Ramos (cell line): ENCODE data around the gene SEPHS1.

ENCODE experiments used
- in situ Hi-C: fragments of 300-500 bp; cut with MboI; formaldehyde crosslinking; loops from one replicate; pipeline ENCODE4 v1.14.3; 2022; ENCODE audit warnings: low sequenced_read_pairs; ENCODE audit not compliant: unreplicated experiment

The SEPHS1 gene

DNA sequence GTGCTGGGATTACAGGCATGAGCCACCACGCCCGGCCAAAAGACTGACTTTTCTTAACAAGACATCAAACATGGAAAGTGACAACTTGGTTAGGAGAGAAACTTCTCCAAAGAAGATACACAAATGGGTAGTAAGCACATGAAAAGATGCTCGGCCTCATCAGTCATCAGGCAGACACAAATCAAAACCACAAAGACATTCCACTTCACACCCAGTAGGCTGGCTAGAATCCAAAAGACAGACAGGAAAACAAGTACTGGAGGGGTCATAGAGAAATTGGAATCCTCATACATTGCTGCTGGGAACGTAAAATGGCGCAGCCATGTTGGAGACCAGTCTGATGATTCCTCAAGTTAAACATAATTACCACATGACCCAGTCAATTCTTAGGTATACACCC lies 16.4 kb downstream of the SEPHS1 start:
- in situ Hi-C loops: loop anchor here (25.0 kb wide), 1 partner anchor 1644 kb away; no protein-coding TSS in a partner anchor

DNA sequence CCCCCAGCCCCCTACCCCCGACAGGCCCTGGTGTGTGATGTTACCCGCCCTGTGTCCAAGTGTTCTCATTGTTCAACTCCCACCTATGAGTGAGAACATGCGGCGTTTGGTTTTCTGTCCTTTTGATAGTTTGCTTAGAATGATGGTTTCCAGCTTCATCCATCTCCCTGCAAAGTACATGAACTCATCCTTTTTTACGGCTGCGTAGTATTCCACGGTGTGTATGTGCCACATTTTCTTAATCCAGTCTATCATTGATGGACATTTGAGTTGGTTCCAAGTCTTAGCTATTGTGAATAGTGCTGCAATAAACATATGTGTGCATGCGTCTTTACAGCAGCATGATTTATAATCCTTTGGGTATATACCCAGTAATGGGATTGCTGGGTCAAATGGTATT lies 17.1 kb downstream of the SEPHS1 start:
- in situ Hi-C loops: loop anchor here (25.0 kb wide), 1 partner anchor 1644 kb away; no protein-coding TSS in a partner anchor

DNA sequence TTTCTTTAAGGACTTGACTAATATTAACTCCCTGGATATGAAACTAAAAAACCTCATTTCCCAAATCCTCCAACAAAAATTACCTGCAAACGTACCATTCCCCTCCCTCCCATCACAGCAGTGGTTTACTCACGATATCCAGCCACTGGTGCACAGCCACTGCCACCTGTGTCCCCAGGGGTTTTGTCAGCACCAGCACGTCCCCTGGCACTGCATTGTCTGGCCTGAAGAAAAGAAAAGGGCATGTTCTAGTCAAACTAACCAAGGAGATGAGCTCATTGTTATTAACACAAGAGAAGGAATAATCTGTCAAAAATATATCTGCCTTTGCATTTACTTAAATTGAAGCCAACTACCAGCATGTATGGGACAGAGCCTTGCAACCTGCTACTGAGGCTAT lies 18.5 kb downstream of the SEPHS1 start:
- in situ Hi-C loops: loop anchor here (25.0 kb wide), 1 partner anchor 1642 kb away; no protein-coding TSS in a partner anchor

DNA sequence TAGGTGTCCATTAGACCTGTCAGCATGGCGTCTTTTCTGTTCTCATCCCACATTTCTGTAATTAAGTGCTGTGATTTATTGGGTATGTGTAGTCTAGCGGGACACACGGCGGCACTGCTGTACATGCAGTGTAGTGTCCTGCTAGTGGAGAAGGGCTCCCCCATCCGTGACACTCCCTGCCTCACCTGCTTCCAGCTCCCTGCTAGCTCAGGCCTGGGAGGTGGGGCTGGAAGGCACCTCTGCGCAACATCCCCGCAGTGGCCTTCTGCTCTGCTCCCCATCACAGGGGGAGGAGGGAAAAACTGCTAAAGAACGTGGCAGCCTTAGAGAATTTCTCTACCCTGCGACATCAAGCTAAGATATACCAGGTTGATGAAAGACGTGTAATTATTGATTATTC lies 19.5 kb downstream of the SEPHS1 start:
- in situ Hi-C loops: loop anchor here (25.0 kb wide), 1 partner anchor 1641 kb away; no protein-coding TSS in a partner anchor

DNA sequence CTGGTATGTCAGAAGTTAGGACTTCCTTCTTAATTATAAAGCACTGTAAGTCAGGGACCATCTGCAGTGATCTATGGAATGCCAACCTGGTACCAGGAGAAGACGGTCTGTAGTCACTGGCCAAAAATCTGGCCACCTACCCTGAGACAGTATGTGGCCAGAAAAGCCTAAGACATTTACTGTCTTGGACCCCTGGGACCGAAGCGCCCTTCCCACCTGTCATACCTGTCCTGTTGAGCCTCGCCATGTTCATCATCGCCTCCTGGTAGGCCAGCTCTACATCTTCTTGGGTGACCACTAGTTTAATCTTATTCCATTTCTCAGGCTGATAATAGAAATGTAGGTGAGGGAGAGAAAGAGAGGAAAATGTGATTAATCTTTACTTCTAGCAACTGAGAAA lies 20.0 kb downstream of the SEPHS1 start:
- in situ Hi-C loops: loop anchor here (25.0 kb wide), 1 partner anchor 1641 kb away; no protein-coding TSS in a partner anchor

DNA sequence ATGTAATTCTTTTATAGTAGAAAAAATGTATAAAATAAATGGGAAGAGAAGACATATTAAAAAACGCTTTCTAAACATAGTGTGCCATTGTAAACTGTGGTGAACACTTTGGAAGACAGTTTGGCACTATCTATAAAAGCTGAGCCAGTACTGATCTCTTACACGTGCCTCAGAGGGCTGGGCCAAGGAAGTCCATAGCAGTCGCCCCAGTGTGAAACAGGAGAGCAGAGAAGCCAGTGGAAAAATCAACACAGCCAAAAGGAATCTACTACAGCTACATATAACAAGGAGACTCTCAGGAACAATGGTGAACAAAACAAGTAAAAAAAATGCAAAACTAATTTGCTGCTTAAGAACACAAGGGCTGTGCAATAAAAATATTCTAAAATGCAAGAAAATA lies 20.6 kb downstream of the SEPHS1 start:
- in situ Hi-C loops: loop anchor here (25.0 kb wide), 1 partner anchor 1640 kb away; no protein-coding TSS in a partner anchor

DNA sequence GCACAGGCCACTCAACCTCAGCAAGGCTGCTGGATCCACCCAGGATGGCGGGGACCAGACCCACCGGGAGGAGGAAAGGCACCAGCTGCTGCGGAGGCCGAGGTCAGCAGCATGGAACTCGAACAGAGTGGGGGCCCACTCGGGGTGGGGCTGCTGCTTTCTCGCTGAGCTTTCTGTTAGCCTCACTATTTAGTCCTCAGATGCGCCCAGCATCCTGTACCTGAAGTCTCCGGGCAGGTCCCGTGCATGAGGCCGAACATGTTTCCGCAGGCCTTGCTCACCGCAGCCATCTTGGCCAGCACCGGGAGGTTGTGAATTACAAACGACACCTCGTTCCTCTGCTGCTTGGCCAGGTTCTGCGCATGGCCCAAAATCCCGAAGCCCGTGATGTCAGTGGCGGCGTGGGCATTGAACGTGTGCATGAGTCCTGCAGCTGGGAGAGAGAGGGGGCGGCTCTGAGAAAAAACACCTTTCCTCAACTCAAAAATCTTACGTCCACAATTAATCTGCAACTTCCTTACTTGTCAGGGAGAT lies 25.4 kb downstream of the SEPHS1 start:
- in situ Hi-C loops: no loop called here

DNA sequence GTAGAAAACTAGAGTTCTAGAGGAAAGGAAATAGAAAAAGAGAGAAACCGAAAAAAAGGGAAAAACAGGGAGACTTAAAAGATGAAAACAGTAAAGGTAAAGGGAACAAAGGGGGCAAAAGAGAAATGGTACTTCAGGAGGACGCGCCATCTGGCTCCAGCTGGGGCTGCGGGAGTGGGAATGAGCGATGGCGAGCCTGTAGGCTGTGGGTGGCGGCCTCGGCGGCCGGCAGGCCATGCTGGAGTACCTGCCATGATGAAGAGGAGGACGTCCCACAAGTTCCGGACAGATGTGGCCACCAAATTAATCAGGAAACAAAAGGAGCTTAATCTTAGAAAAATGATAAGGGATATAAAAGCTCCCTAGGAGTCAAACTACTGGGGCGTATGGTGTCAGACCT lies 26.5 kb downstream of the SEPHS1 start:
- in situ Hi-C loops: no loop called here

DNA sequence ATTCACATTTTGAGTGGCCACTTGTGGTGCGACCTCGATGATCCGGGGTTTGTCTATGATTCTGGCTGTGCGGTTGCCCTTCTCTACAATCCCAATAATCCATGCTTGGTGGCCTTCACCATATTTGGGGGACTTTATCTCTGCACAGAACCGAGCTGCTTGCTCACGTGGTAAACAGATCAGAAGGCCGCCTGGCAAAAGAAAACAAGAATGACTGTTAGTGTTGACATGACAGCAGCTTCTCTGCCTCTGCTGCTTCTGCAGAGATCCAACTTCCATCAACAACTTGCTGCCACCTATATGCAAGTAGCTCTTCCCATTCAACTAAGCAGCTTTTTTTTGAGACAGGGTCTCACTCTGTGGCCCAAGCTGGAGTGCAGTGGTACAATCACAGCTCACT lies 28.9 kb downstream of the SEPHS1 start:
- in situ Hi-C loops: no loop called here

DNA sequence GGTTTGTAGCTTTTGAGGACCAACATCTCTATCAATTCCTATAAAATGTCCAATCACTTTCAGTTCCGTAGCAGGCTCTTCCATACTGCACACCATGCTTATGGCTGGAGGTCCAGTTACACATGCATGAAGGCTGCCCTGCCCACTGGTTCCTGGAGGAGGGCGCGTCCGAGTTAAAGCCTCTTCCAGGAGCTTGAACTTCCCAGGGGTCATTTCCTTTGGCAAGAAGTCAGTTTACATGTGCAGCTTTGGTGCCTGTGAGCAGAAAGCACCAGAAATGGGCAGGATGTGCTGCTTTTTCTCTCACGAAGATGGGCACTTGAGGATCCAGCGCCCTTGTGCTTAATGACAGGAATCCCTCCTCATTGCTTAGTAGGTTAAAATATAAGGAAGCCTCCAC lies 30.6 kb downstream of the SEPHS1 start:
- in situ Hi-C loops: no loop called here

DNA sequence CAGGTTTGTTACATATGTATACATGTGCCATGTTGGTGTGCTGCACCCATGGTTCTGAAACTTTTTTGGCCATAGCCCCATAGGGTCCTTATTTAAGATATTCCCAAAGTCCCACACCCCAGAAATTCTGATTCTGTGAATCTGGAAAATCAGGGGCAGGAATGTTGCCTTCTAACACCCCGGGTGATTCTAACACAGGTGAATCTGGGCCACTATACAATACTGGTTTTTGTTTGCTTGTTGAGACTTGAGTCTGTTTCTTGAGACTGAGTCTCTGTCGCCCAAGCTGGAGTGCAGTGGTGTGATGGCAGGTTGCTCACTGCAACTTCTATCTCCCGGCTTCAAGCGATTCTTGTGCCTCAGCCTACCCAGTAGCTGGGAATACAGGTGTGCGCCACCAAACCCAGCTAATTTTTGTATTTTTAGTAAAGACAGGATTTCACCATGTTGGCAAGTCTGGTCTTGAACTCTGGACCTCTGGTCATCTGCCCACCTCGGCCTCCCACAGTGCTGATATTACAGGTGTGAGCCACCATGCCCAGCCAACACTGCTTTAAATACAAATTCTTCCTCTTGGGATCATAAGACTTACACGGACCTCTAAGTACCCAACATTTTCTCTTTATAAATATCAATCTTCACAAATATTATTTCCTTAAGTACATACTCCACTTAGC lies 31.3 kb downstream of the SEPHS1 start:
- in situ Hi-C loops: no loop called here

DNA sequence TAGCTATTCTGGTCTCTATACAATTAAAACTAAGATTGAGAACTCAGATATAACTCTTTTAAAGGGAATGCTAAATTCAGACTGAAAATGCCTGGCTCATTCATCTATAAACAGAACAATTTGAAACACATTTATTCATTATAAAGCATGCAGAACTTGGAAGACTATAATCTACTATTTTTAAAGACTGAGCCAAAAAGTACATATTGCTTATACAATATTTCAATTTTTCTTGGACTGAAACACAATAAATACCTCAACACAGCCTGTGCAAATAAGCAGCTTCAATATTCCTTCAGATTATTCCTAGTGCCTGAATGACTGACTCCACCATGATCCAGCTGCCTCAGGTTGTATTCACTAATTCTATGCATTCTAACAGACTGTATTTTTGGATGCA lies 32.7 kb downstream of the SEPHS1 start:
- in situ Hi-C loops: no loop called here

DNA sequence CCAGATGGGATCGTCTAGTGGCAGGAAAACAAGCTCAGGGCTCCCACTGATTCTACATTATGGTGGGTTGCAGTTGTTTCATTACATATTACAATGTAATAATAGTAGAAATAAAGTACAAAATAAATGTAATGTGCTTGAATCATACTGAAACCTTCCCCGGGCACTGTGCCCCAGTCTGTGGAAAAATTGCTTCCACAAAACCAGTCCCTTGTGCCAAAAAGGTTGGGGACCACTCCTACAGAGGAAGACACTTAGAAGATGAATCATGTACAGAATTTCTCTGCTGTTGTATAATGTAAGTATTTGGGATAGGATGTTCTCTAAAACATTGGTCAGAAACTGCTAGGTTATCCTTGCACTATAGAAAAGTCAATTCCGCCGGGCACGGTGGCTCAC lies 36.9 kb downstream of the SEPHS1 start:
- in situ Hi-C loops: no loop called here

DNA sequence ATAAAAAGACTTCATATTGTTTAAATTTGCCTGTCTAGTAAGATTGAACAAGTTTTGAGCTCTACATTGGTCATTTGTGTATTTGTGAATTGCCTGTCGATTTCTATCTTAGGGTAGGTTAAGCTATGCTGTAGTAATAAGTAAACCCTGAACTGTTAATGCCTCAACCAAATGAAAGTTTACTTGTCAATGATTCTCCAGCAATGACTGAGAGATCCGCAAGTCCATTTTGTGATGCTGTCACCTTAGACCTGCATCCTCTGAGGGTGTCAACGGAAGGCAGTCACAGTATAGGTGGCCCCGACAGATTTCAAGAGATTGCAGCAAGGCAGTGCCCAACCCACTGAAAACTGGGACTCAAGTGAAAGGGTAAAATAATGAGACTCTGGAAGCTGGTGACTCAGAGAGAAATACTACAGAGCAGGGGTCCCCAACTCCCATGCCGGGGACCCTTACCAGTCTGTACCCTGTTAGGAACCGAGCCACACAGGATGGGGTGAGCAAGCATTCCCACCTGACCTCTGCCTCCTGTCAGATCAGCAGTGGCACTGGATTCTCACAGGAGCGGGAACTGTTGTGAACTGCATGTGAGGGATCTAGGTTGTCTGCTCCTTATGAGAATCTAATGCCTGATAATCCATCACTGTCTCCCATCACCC lies 37.4 kb downstream of the SEPHS1 start:
- in situ Hi-C loops: no loop called here

DNA sequence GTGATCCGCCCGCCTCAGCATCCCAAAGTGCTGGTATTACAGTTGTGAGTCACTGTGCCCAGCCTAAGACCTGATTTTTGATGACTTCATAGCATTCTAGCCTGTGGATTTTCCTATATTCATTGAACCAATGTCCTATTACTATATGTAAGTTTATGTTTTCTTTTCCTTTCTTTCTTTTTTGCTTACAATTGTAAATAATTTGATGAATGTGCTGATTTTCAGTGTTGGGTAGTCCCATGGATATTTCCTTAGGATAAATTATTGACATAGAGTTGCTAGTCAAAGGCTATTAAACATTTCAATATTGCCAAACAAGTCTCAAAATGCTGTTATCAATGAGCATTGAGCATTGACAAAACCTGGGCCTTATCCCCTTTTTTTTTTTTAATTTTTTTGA lies 38.3 kb downstream of the SEPHS1 start:
- in situ Hi-C loops: no loop called here

DNA sequence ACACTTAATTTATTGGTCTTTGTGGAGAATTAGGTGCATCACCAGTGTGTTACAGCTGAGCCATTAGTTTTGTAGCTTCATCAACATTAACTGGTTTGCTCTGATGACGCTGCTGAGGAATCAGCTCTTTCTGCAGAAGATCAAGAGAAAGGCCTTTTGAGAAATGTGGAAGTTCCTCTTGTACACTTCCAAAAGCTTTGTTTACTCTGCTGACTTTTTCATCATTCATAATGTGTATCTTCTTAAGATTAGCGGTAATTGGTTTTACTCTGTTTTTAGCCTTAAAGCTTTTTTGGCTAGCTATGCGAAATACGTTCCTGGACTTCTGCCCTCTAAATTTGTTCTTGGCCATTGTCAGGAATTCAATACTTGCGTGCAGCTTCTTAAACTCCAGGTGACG lies 40.0 kb downstream of the SEPHS1 start:
- in situ Hi-C loops: no loop called here

DNA sequence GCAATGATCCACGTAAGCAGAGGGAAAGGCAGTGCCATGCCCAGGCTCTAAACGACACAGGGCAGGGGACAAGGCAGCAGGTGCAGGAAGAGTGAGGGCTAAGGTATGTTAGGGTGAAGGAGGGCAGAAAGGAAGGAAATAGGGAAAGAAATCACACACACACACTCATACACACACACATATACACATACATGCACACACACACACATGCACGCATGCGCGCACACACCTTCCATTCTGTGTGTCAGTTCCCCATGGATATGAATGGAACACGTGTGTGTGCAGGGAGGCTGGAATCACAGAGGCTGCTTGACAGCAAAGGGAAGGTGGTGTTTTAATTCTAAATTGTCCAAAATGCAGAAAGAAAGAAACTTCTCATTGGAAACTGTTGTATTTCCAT lies 42.0 kb downstream of the SEPHS1 start:
- in situ Hi-C loops: no loop called here

DNA sequence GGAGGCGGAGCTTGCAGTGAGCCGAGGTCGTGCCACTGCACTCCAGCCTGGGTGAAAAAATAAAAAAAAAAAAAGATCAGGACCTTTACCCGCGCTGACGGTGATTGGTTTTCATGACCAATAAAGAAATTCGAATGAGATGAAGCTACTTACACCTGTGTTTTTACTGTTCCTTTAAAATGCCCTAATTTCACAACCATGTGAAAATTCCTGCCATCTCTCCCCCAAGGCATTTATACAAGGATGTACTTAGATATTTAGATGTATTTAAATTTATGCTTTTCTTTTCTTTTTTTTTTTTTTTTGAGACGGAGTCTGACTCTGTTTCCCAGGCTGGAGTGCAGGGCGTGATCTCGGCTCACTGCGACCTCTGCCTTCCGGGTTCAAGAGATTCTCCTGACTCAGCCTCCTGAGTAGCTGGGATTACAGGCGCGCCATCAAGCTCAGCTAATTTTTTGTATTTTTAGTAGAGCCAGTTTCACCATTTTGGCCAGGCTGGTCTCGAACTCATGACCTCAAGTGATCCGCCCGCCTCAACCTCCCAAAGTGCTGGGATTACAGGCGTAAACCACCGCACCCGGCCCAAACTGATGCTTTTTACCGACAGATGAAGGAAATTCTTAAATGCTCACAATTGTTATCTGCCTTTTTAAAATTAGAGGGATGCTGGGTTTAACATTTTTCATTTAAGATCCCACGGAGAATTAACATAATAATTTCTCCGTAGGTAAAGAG lies 45.1 kb downstream of the SEPHS1 start:
- in situ Hi-C loops: no loop called here

DNA sequence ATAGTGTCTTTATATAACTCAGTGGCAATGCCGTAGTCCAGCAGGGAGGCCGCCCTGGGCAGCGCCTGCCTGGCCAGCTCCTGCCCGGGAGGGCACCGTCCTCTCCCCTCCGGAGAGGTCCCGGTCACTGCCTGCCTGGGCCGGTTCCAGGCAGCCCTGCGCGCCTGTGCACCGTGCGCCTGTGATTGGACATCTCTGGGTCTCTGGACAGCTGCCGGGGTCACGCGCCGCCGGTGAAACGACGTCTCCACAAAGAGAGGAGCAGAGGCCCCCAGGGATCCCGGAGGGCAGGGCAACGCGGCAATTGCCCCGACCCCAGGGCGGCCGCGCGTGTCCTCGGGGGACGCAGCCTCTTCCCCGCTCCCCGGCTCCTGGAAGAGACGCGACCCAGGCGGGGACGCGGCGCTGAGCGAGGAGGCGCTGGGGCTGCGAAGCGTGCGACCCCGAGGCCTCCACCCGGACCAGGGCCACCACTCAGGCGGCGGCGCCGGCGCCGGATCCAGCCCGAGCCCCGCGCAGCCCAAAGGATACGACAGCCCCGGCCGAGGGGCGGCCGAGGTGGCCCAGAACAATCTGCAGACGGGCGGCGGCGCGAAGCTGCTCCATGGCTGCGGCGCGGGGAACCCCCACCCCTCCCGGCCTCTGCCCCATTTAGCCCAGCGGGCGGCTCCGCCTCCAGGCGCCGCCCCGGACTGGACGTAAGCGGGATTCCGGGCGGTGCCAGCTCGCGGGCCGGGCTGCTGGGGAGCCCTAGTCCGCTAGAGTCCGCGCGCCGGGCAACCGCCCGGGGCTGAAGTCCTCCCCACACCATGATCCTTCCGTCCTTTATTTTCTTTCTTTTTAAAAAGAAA lies 48.4 kb downstream of the SEPHS1 start, which contains the start of gene PHYH:
TSS of gene PHYH (minus strand) at position 628 of the 851 bp plus-strand sequence. CDS start at position 606, 22 bp downstream.
- in situ Hi-C loops: no loop called here
